Measurements from ENCODE around the gene DMRT1. TPM values are rescaled to one million over a fixed set of nuclear protein-coding genes. Genes with fewer than 3 reads are reported as not detected.

DMRT1 gene
- total RNA-seq, 1 donor from 2014 or later = not detected

- DNase-seq (ENCODE audit: low read depth) = no peak
These were observed 80.7 kb downstream of the DMRT1 start for GRCh38 chr9:922171-922570.

- no peak for DNase-seq (ENCODE audit: low read depth)
These were observed 81.2 kb downstream of the DMRT1 start for GRCh38 chr9:922731-923130.

GRCh38 chr9:926976-927375 lies 85.5 kb downstream of the DMRT1 start:
- DNase-seq (ENCODE audit: low read depth) = no peak

GRCh38 chr9:928363-929042 lies 87.0 kb downstream of the DMRT1 start:
- no peak for DNase-seq (ENCODE audit: low read depth)

- no peak for DNase-seq (ENCODE audit: low read depth)
These were observed 88.2 kb downstream of the DMRT1 start for GRCh38 chr9:929719-930118.

- DNase-seq (ENCODE audit: low read depth) = no peak
These were observed 91.9 kb downstream of the DMRT1 start for GRCh38 chr9:933356-933755.

GRCh38 chr9:935348-935965 lies 94.0 kb downstream of the DMRT1 start:
- DNase-seq (ENCODE audit: low read depth) = no peak

GRCh38 chr9:942805-943580 lies 101.5 kb downstream of the DMRT1 start:
- no peak for DNase-seq (ENCODE audit: low read depth)

GRCh38 chr9:947985-948384 lies 106.5 kb downstream of the DMRT1 start:
- DNase-seq (ENCODE audit: low read depth) = no peak

- no peak for DNase-seq (ENCODE audit: low read depth)
These were observed 107.0 kb downstream of the DMRT1 start for GRCh38 chr9:948497-948896.

- no peak for DNase-seq (ENCODE audit: low read depth)
These were observed 108.6 kb downstream of the DMRT1 start for GRCh38 chr9:950139-950538.

GRCh38 chr9:952546-952945 lies 111.0 kb downstream of the DMRT1 start:
- no peak for DNase-seq (ENCODE audit: low read depth)

- DNase-seq (ENCODE audit: low read depth) = no peak
These were observed 117.6 kb downstream of the DMRT1 start for GRCh38 chr9:959105-959504.

- no peak for DNase-seq (ENCODE audit: low read depth)
These were observed 118.4 kb downstream of the DMRT1 start for GRCh38 chr9:959914-960313.

- DNase-seq (ENCODE audit: low read depth) = no peak
These were observed 120.5 kb downstream of the DMRT1 start for GRCh38 chr9:962023-962422.

- no peak for DNase-seq (ENCODE audit: low read depth)
These were observed 124.0 kb downstream of the DMRT1 start for GRCh38 chr9:965497-965896.

- DNase-seq (ENCODE audit: low read depth) = no peak
These were observed 125.4 kb downstream of the DMRT1 start for GRCh38 chr9:966870-967269.

GRCh38 chr9:967436-967835 lies 125.9 kb downstream of the DMRT1 start:
- DNase-seq (ENCODE audit: low read depth) = no peak

GRCh38 chr9:967903-968641 lies 126.6 kb downstream of the DMRT1 start:
- DNase-seq (ENCODE audit: low read depth) = no peak

- DNase-seq (ENCODE audit: low read depth) = no peak
These were observed 128.0 kb downstream of the DMRT1 start for GRCh38 chr9:969310-970150.

Measured in myocyte (in vitro differentiated cells).